A549 (cell line): ENCODE measurements around the gene REG1A. TPM values are rescaled to one million over a fixed set of nuclear protein-coding genes. Genes with fewer than 3 reads are reported as not detected.

Source experiments
- ATAC-seq, 2 experiments: fragments of 200-7000 bp in 1 of 2; fragments of >200 bp in 1 of 2; cut with Nextera tagmentation in 1 of 2; cut with Tn5 transposase in 1 of 2; 3 replicates each; pipeline versions ENCODE4 v1.8.0 to v1.9.1; 2018 to 2020; ENCODE audit warnings: mild to moderate bottlenecking in 1 of 2, moderate library complexity in 1 of 2
- CTCF ChIA-PET: fragments of 300-600 bp; sonication (Branson Sonifier 250); formaldehyde crosslinking; extraction: SDS; loops from one replicate; lab custom pipeline; 2021; ENCODE audit warnings: antibody characterized with exemption, inconsistent platforms; lab: Yijun Ruan, JAX
- POLR2A ChIA-PET: fragments of 350-600 bp; formaldehyde crosslinking; extraction: SDS; loops from one replicate; lab custom pipeline; 2021; ENCODE audit warnings: antibody characterized with exemption, inconsistent platforms; lab: Yijun Ruan, JAX
- DNase-seq, 2 experiments: peaks; one replicate each; pipeline versions ENCODE4 v3.0.0 to v3.0.0-alpha.2; 2011 to 2016; ENCODE audit warnings: low read depth in 1 of 2, low spot score in 1 of 2
- FAIRE-seq: peaks from 2 replicates; lab custom pipeline; 2011; peaks lifted over from hg19 to GRCh38; lab: Jason Lieb, UNC
- H3K27ac ChIP-seq, 2 experiments: fragments of >200 bp; sonication (Bioruptor Twin); formaldehyde crosslinking; 3 replicates each; pipeline ENCODE4 v1.5.1; 2016 to 2017
- H3K4me1 ChIP-seq: fragments of >200 bp; sonication (Bioruptor Twin); formaldehyde crosslinking; 3 replicates; pipeline ENCODE4 v1.6.1; 2016
- H3K4me2 ChIP-seq: fragments of >200 bp; sonication (Bioruptor Twin); formaldehyde crosslinking; 3 replicates; pipeline ENCODE4 v1.6.1; 2016
- H3K4me3 ChIP-seq: fragments of >200 bp; sonication (Bioruptor Twin); formaldehyde crosslinking; 3 replicates; pipeline ENCODE4 v1.5.1; 2016
- H3K9me3 ChIP-seq: fragments of >200 bp; sonication (Bioruptor Twin); formaldehyde crosslinking; 3 replicates; pipeline ENCODE4 v1.6.1; 2016
- ATOH8 ChIP-seq: fragments of 250-450 bp; sonication (Bioruptor Pico); IDR thresholded peaks from 2 replicates; pipeline ENCODE4 v1.5.0; 2020; ENCODE audit warnings: low read depth, mild to moderate bottlenecking, moderate library complexity
- BHLHE40 ChIP-seq: IDR thresholded peaks from 2 replicates; pipeline ENCODE4 v1.6.1; 2012; ENCODE audit warnings: low read depth, low read length, inconsistent platforms
- CBX8 ChIP-seq: fragments of 200-600 bp; sonication (generic); IDR thresholded peaks from 2 replicates; pipeline ENCODE4 v1.6.1; 2016
- CHD2 ChIP-seq: fragments of 150-350 bp; IDR thresholded peaks from 2 replicates; pipeline ENCODE4 v1.6.1; 2014; ENCODE audit warnings: low read length; ENCODE audit not compliant: partially characterized antibody
- CTCF ChIP-seq: fragments of >200 bp; sonication (Bioruptor Twin); formaldehyde crosslinking; IDR thresholded peaks from 3 replicates; pipeline ENCODE4 v1.5.1; 2016
- EHF ChIP-seq: fragments of 250-450 bp; sonication (Bioruptor Pico); IDR thresholded peaks from 2 replicates; pipeline ENCODE4 v1.5.0; 2020; ENCODE audit warnings: mild to moderate bottlenecking
- EHMT2 ChIP-seq: fragments of 200-600 bp; sonication (generic); IDR thresholded peaks from 2 replicates; pipeline ENCODE4 v1.6.1; 2016; ENCODE audit warnings: antibody characterized with exemption, low read depth, mild to moderate bottlenecking, moderate library complexity
- ESRRA ChIP-seq: fragments of 150-350 bp; IDR thresholded peaks from 2 replicates; pipeline ENCODE4 v1.6.1; 2014; ENCODE audit warnings: mild to moderate bottlenecking, low read length, borderline replicate concordance
- FOSB ChIP-seq: fragments of 250-450 bp; sonication (Bioruptor Pico); IDR thresholded peaks from 2 replicates; pipeline ENCODE4 v1.5.0; 2020; ENCODE audit warnings: mild to moderate bottlenecking, moderate library complexity
- FOXS1 ChIP-seq: fragments of 250-450 bp; sonication (Bioruptor Pico); IDR thresholded peaks from 2 replicates; pipeline ENCODE4 v1.5.0; 2020; ENCODE audit warnings: mild to moderate bottlenecking, moderate library complexity
- HDAC2 ChIP-seq: fragments of 200-600 bp; sonication (generic); IDR thresholded peaks from 2 replicates; pipeline ENCODE4 v1.6.1; 2016
- HES2 ChIP-seq: fragments of >200 bp; sonication (Bioruptor Twin); formaldehyde crosslinking; IDR thresholded peaks from 2 replicates; pipeline ENCODE4 v1.6.1; 2016
- HEYL ChIP-seq: fragments of 250-450 bp; sonication (Bioruptor Pico); IDR thresholded peaks from 2 replicates; pipeline ENCODE4 v1.8.0; 2021; ENCODE audit warnings: mild to moderate bottlenecking, moderate library complexity
- HOXA7 ChIP-seq: fragments of 250-450 bp; sonication (Bioruptor Pico); IDR thresholded peaks from 2 replicates; pipeline ENCODE4 v1.5.0; 2020; ENCODE audit warnings: mild to moderate bottlenecking, moderate library complexity
- HOXB5 ChIP-seq: fragments of 250-450 bp; sonication (Bioruptor Pico); IDR thresholded peaks from 2 replicates; pipeline ENCODE4 v1.5.0; 2020; ENCODE audit warnings: mild to moderate bottlenecking, moderate library complexity
- JUN ChIP-seq, 2 experiments: fragments of >200 bp; sonication (Bioruptor Twin); formaldehyde crosslinking; IDR thresholded peaks; 2 replicates in 1 of 2; 3 replicates in 1 of 2; pipeline ENCODE4 v1.6.1; 2016 to 2017
- MAFK ChIP-seq: fragments of 450-650 bp; IDR thresholded peaks from 2 replicates; pipeline ENCODE4 v1.6.1; 2014; ENCODE audit not compliant: partially characterized antibody
- NR3C1 ChIP-seq: fragments of >200 bp; sonication (Bioruptor Twin); formaldehyde crosslinking; IDR thresholded peaks from 3 replicates; pipeline ENCODE4 v1.6.1; 2017
- POLR2A ChIP-seq: IDR thresholded peaks from 2 replicates; pipeline ENCODE4 v1.6.1; 2012; ENCODE audit warnings: mild to moderate bottlenecking, low read length
- RAD21 ChIP-seq, 2 experiments: fragments of >200 bp in 1 of 2; sonication (Bioruptor Twin) in 1 of 2; formaldehyde crosslinking in 1 of 2; IDR thresholded peaks in 1 of 2; conservative IDR thresholded peaks in 1 of 2; 2 replicates in 1 of 2; 3 replicates in 1 of 2; pipeline ENCODE4 v1.6.1; 2012 to 2018; ENCODE audit warnings: inconsistent platforms in 1 of 2
- RARB ChIP-seq: fragments of 250-450 bp; sonication (Bioruptor Pico); IDR thresholded peaks from 2 replicates; pipeline ENCODE4 v1.8.0; 2021; ENCODE audit warnings: mild to moderate bottlenecking, moderate library complexity
- REST ChIP-seq: fragments of 200-600 bp; sonication (generic); IDR thresholded peaks from 2 replicates; pipeline ENCODE4 v1.6.1; 2016; ENCODE audit warnings: antibody characterized with exemption, mild to moderate bottlenecking, moderate library complexity
- TFCP2L1 ChIP-seq: fragments of 250-450 bp; sonication (Bioruptor Pico); IDR thresholded peaks from 2 replicates; pipeline ENCODE4 v1.5.0; 2021; ENCODE audit warnings: mild to moderate bottlenecking
- ZC3H11A ChIP-seq: fragments of 450-650 bp; IDR thresholded peaks from 2 replicates; pipeline ENCODE4 v1.6.1; 2014; ENCODE audit warnings: antibody characterized with exemption, mild to moderate bottlenecking
- WGBS: methylation state at CpG from one replicate; pipeline ENCODE4 v1.1.6; 2017; ENCODE audit errors: missing lambda C conversion rate; 5-methylcytosine and 5-hydroxymethylcytosine counted together
- polyA plus RNA-seq, 4 experiments: library from polyadenylated mRNA; depleted of rRNA in 3 of 4; stranded (reverse); fragments of >200 nt; fragmentation: RNase III in 1 of 4; extraction: RNeasy Plus Mini Kit Qiagen cat#74134 plus additional on column Dnase treatment in 1 of 4; gene quantifications; 2 replicates in 3 of 4; 3 replicates in 1 of 4; pipeline ENCODE4 v1.2.3, GENCODE V29; 2011 to 2017

The REG1A gene
- polyA plus RNA-seq, 2 of the 4 experiments (the other 2 are of a cell fraction), result not detected

GRCh38 chr2:79090693-79091092 is 29.6 kb upstream of the REG1A start (continued):
- TF ChIP-seq CTCF (no peak), ZC3H11A (no peak), FOSB (CRISPR knock-in tag) (no peak), ATOH8 (no peak), RAD21 (conservative IDR thresholded peaks at IDR 0.05 in 1 of 2, IDR thresholded peaks at IDR 0.05 in 1 of 2) (no peak), HEYL (CRISPR knock-in tag) (no peak), CBX8 (no peak), CHD2 (no peak), EHMT2 (no peak)

- DNase-seq (no peak), FAIRE-seq (no peak), ATAC-seq (no peak)
- Histone ChIP-seq H3K4me1 (no peaks in the 10 kb centered on the region), H3K4me2 (no peak overlapping the region), H3K9me3 (peaks cover 14% of the 10 kb centered on the region; the same call in 2 of the 3 replicates), H3K4me3 (no peak overlapping the region), H3K27ac (no peak overlapping the region)
- ChIA-PET CTCF (no interaction called here), POLR2A (no interaction called here)
- 30% methylated on average over 6 of the region's 6 CpGs for WGBS
- TF ChIP-seq JUN (IDR thresholded peaks at IDR 0.05), result no peak
- TF ChIP-seq TFCP2L1 (CRISPR knock-in tag), result no peak
- no peak for TF ChIP-seq RARB (CRISPR knock-in tag)
- TF ChIP-seq HDAC2, result no peak
- TF ChIP-seq REST, result no peak
- no peak for TF ChIP-seq POLR2A
- no peak for TF ChIP-seq HOXA7 (CRISPR knock-in tag)
- no peak for TF ChIP-seq FOXS1 (CRISPR knock-in tag)
- TF ChIP-seq ESRRA, result no peak
- TF ChIP-seq BHLHE40, result no peak
- no peak for TF ChIP-seq HOXB5 (CRISPR knock-in tag)
- TF ChIP-seq EHF (CRISPR knock-in tag), result no peak
- TF ChIP-seq MAFK, result no peak
- no peak for TF ChIP-seq NR3C1
- TF ChIP-seq HES2, result no peak
- no peak for TF ChIP-seq CBX8
Measured at GRCh38 chr2:79097843-79098242, 22.4 kb upstream of the REG1A start.
